Breast epithelium (tissue), 4 donors: ENCODE data around the gene PITPNM3. TPM values are rescaled to one million over a fixed set of nuclear protein-coding genes. Genes with fewer than 3 reads are reported as not detected.

ENCODE experiments used
- DNase-seq, 2 donors: peaks; one replicate each; pipeline ENCODE4 v3.0.0-alpha.2; 2019; ENCODE audit warnings: low spot score in 2 of 2
- H3K27ac ChIP-seq, 2 donors: fragments of 200-600 bp; sonication (generic) in 1 of 2; one replicate each; pipeline ENCODE4 v1.5.1; 2016 to 2019; ENCODE audit warnings: mild to moderate bottlenecking in 1 of 2
- H3K27me3 ChIP-seq, 2 donors: fragments of 200-600 bp; sonication (generic) in 1 of 2; one replicate each; pipeline versions ENCODE4 v1.5.1 to v1.6.0; 2017 to 2019; ENCODE audit warnings: control low read depth in 1 of 2, mild to moderate bottlenecking in 1 of 2
- H3K36me3 ChIP-seq: fragments of 200-600 bp; one replicate; pipeline ENCODE4 v1.5.1; 2019
- H3K4me1 ChIP-seq, 2 donors: fragments of 200-600 bp; sonication (generic); one replicate each; pipeline ENCODE4 v1.5.1; 2016 to 2019; ENCODE audit warnings: control low read depth in 1 of 2
- H3K4me3 ChIP-seq, 3 donors: fragments of 200-600 bp; sonication (generic); 1 replicate in 2 of 3; 2 replicates in 1 of 3; pipeline ENCODE4 v1.5.1; 2016 to 2019; ENCODE audit warnings: mild to moderate bottlenecking in 3 of 3, moderate library complexity in 2 of 3
- H3K9me3 ChIP-seq, 2 donors: fragments of 200-600 bp; sonication (generic) in 1 of 2; one replicate each; pipeline ENCODE4 v1.5.1; 2016 to 2019; ENCODE audit warnings: control low read depth in 1 of 2
- CTCF ChIP-seq, 3 donors: fragments of 450-650 bp; IDR thresholded peaks; one replicate each; pipeline ENCODE4 v1.5.1; 2016 to 2017; ENCODE audit warnings: antibody characterized with exemption in 3 of 3, mild to moderate bottlenecking in 3 of 3, moderate library complexity in 3 of 3
- POLR2A ChIP-seq: fragments of 450-650 bp; IDR thresholded peaks from one replicate; pipeline ENCODE4 v1.6.1; 2016; ENCODE audit warnings: antibody characterized with exemption, mild to moderate bottlenecking, moderate library complexity
- POLR2AphosphoS5 ChIP-seq, 3 donors: sonication (generic); formaldehyde crosslinking; IDR thresholded peaks; one replicate each; pipeline ENCODE4 v1.6.1; 2017; ENCODE audit warnings: antibody characterized with exemption in 3 of 3
- intact Hi-C: fragments of 100-400 bp; cut with DNase I; formaldehyde crosslinking; loops from one replicate; pipeline ENCODE4 v1.15.1; 2023; ENCODE audit warnings: low total_unique reads
- total RNA-seq, 3 donors: library from RNA; depleted of rRNA; stranded (reverse); fragments of >200 nt; gene quantifications; one replicate each; pipeline ENCODE4 v1.1.0, GENCODE V29; 2016

PITPNM3 gene
- total RNA-seq, 3 donors from 2014 or later, result 1.6 to 1.8 (median 1.6) TPM

GRCh38 chr17:6526362-6527152 is 29.8 kb downstream of the PITPNM3 start:
- TF ChIP-seq CTCF (IDR thresholded peaks at IDR 0.05), result no peak
- no peak for TF ChIP-seq POLR2A
- TF ChIP-seq POLR2AphosphoS5 (IDR thresholded peaks at IDR 0.05), result no peak
- intact Hi-C loops, result no loop called here
- H3K27me3 ChIP-seq, result no peaks in the 10 kb centered on the region
- no peaks in the 10 kb centered on the region for H3K36me3 ChIP-seq
- DNase-seq, result no peak
- H3K4me1 ChIP-seq, result no peaks in the 10 kb centered on the region
- no peak overlapping the region for H3K27ac ChIP-seq
- H3K9me3 ChIP-seq, result no peaks in the 10 kb centered on the region
- H3K4me3 ChIP-seq, result no peak overlapping the region

- TF ChIP-seq CTCF (IDR thresholded peaks at IDR 0.05) (no peak), POLR2AphosphoS5 (IDR thresholded peaks at IDR 0.05) (no peak), POLR2A (no peak)
- H3K36me3 ChIP-seq, result no peaks in the 10 kb centered on the region
- intact Hi-C loops, result no loop called here
- no peaks in the 10 kb centered on the region for H3K4me1 ChIP-seq
- H3K27ac ChIP-seq, result no peak overlapping the region
- H3K9me3 ChIP-seq, result no peaks in the 10 kb centered on the region
- no peaks in the 10 kb centered on the region for H3K27me3 ChIP-seq
- no peak overlapping the region for H3K4me3 ChIP-seq
- DNase-seq, result no peak
Measured at GRCh38 chr17:6525731-6526130, 30.6 kb downstream of the PITPNM3 start.

- no peak for TF ChIP-seq POLR2A
- no peak for TF ChIP-seq POLR2AphosphoS5 (IDR thresholded peaks at IDR 0.05)
- TF ChIP-seq CTCF (IDR thresholded peaks at IDR 0.05), result no peak
Measured at GRCh38 chr17:6525141-6525540, 31.2 kb downstream of the PITPNM3 start.

GRCh38 chr17:6524520-6524919 is 31.8 kb downstream of the PITPNM3 start:
- Histone ChIP-seq H3K27me3 (no peaks in the 10 kb centered on the region), H3K4me1 (no peaks in the 10 kb centered on the region), H3K27ac (no peak overlapping the region), H3K4me3 (no peak overlapping the region), H3K9me3 (no peaks in the 10 kb centered on the region), H3K36me3 (no peaks in the 10 kb centered on the region)
- no peak for DNase-seq
- intact Hi-C loops, result no loop called here
- no peak for TF ChIP-seq POLR2AphosphoS5 (IDR thresholded peaks at IDR 0.05)
- no peak for TF ChIP-seq POLR2A
- no peak for TF ChIP-seq CTCF (IDR thresholded peaks at IDR 0.05)

More at GRCh38 chr17:6525141-6525540, 31.2 kb downstream of the PITPNM3 start:
- intact Hi-C loops, result no loop called here
- no peak for DNase-seq
- H3K9me3 ChIP-seq, result no peaks in the 10 kb centered on the region
- no peaks in the 10 kb centered on the region for H3K27me3 ChIP-seq
- H3K27ac ChIP-seq, result no peak overlapping the region
- H3K36me3 ChIP-seq, result no peaks in the 10 kb centered on the region
- H3K4me1 ChIP-seq, result no peaks in the 10 kb centered on the region
- H3K4me3 ChIP-seq, result no peak overlapping the region

- TF ChIP-seq POLR2AphosphoS5 (IDR thresholded peaks at IDR 0.05) (no peak), POLR2A (no peak), CTCF (IDR thresholded peaks at IDR 0.05) (no peak)
- H3K27me3 ChIP-seq, result no peaks in the 10 kb centered on the region
- no peak overlapping the region for H3K27ac ChIP-seq
- H3K4me3 ChIP-seq, result no peak overlapping the region
- H3K9me3 ChIP-seq, result no peaks in the 10 kb centered on the region
- DNase-seq, result no peak
- no peaks in the 10 kb centered on the region for H3K4me1 ChIP-seq
- no peaks in the 10 kb centered on the region for H3K36me3 ChIP-seq
- intact Hi-C loops, result no loop called here
Measured at GRCh38 chr17:6523809-6524355, 32.5 kb downstream of the PITPNM3 start.
